ENCODE data around the gene ATF7IP2. TPM values are rescaled to one million over a fixed set of nuclear protein-coding genes. Genes with fewer than 3 reads are reported as not detected.

The ATF7IP2 gene
- total RNA-seq, 1 donor from 2014 or later = 15.3 TPM

DNA sequence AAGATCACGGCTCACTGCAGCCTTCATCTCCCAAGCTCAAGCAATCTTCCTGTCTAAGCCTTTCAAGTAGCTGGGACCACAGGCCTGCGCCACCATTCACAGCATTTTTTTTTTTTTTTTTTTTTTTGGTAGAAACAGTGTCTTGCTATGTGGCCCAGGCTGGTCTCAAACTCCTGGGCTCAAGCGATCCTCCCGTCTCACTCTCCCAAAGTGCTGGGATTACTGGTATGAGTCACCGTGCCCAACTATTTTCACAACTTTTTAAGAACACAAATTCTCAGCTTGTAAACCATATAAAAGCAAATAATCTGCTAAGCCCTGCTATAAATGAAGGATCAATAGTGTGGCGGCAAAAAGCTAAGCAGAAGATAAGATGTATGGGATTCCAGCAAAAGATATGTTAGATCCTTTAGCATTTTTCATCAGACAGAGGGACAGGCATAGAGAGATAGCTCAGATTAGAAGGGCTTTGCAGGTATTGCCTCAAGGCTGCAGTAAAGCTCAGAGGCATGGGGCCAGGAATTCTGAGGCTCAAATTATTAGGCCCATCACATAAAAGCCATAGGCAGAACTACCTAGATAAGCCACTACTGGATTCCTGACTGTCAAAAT is 139.5 kb downstream of the ATF7IP2 start:
- Mint-ChIP-seq H3K27me3 (ENCODE audit: unreplicated experiment) (peaks cover 1% of the 10 kb centered on the region), H3K9me3 (ENCODE audit: unreplicated experiment) (no peaks in the 10 kb centered on the region), H3K27ac (ENCODE audit: unreplicated experiment) (no peak overlapping the region), H3K36me3 (ENCODE audit: low read depth, unreplicated experiment) (no peaks in the 10 kb centered on the region), H3K4me1 (ENCODE audit: unreplicated experiment) (no peaks in the 10 kb centered on the region), H3K4me3 (ENCODE audit: unreplicated experiment) (no peak overlapping the region)
- DNase-seq (ENCODE audit: low spot score) = no peak
- TF ChIP-seq, protein P1, sequence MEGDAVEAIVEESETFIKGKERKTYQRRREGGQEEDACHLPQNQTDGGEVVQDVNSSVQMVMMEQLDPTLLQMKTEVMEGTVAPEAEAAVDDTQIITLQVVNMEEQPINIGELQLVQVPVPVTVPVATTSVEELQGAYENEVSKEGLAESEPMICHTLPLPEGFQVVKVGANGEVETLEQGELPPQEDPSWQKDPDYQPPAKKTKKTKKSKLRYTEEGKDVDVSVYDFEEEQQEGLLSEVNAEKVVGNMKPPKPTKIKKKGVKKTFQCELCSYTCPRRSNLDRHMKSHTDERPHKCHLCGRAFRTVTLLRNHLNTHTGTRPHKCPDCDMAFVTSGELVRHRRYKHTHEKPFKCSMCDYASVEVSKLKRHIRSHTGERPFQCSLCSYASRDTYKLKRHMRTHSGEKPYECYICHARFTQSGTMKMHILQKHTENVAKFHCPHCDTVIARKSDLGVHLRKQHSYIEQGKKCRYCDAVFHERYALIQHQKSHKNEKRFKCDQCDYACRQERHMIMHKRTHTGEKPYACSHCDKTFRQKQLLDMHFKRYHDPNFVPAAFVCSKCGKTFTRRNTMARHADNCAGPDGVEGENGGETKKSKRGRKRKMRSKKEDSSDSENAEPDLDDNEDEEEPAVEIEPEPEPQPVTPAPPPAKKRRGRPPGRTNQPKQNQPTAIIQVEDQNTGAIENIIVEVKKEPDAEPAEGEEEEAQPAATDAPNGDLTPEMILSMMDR (IDR thresholded peaks at IDR 0.05; ENCODE audit: unreplicated experiment) = no peak

- peaks cover 1% of the 10 kb centered on the region for H3K27me3 Mint-ChIP-seq (ENCODE audit: unreplicated experiment)
- TF ChIP-seq, protein P1 (IDR thresholded peaks at IDR 0.05; ENCODE audit: unreplicated experiment) = no peak
- no peak for DNase-seq (ENCODE audit: low spot score)
- no peaks in the 10 kb centered on the region for H3K9me3 Mint-ChIP-seq (ENCODE audit: unreplicated experiment)
- no peaks in the 10 kb centered on the region for H3K36me3 Mint-ChIP-seq (ENCODE audit: low read depth, unreplicated experiment)
- H3K4me3 Mint-ChIP-seq (ENCODE audit: unreplicated experiment) = no peak overlapping the region
- no peak overlapping the region for H3K27ac Mint-ChIP-seq (ENCODE audit: unreplicated experiment)
- no peaks in the 10 kb centered on the region for H3K4me1 Mint-ChIP-seq (ENCODE audit: unreplicated experiment)
Observed at GRCh38 chr16:10526962-10527361, 141.1 kb downstream of the ATF7IP2 start.

- no peak overlapping the region for H3K27ac Mint-ChIP-seq (ENCODE audit: unreplicated experiment)
- H3K27me3 Mint-ChIP-seq (ENCODE audit: unreplicated experiment) = peaks cover 1% of the 10 kb centered on the region
- H3K4me3 Mint-ChIP-seq (ENCODE audit: unreplicated experiment) = no peak overlapping the region
- no peaks in the 10 kb centered on the region for H3K36me3 Mint-ChIP-seq (ENCODE audit: low read depth, unreplicated experiment)
- TF ChIP-seq, protein P1 (IDR thresholded peaks at IDR 0.05; ENCODE audit: unreplicated experiment) = no peak
- H3K4me1 Mint-ChIP-seq (ENCODE audit: unreplicated experiment) = no peaks in the 10 kb centered on the region
- H3K9me3 Mint-ChIP-seq (ENCODE audit: unreplicated experiment) = no peaks in the 10 kb centered on the region
- DNase-seq (ENCODE audit: low spot score) = no peak
Observed at GRCh38 chr16:10528635-10529034, 142.8 kb downstream of the ATF7IP2 start.

GRCh38 chr16:10529895-10530669 is 144.2 kb downstream of the ATF7IP2 start:
- no peaks in the 10 kb centered on the region for H3K4me1 Mint-ChIP-seq (ENCODE audit: unreplicated experiment)
- DNase-seq (ENCODE audit: low spot score) = no peak
- no peaks in the 10 kb centered on the region for H3K27me3 Mint-ChIP-seq (ENCODE audit: unreplicated experiment)
- TF ChIP-seq, protein P1 (IDR thresholded peaks at IDR 0.05; ENCODE audit: unreplicated experiment) = no peak
- H3K9me3 Mint-ChIP-seq (ENCODE audit: unreplicated experiment) = no peaks in the 10 kb centered on the region
- no peaks in the 10 kb centered on the region for H3K36me3 Mint-ChIP-seq (ENCODE audit: low read depth, unreplicated experiment)
- no peak overlapping the region for H3K27ac Mint-ChIP-seq (ENCODE audit: unreplicated experiment)
- H3K4me3 Mint-ChIP-seq (ENCODE audit: unreplicated experiment) = no peak overlapping the region

GRCh38 chr16:10530685-10531084 is 144.8 kb downstream of the ATF7IP2 start:
- DNase-seq (ENCODE audit: low spot score) = no peak
- H3K36me3 Mint-ChIP-seq (ENCODE audit: low read depth, unreplicated experiment) = no peaks in the 10 kb centered on the region
- H3K27ac Mint-ChIP-seq (ENCODE audit: unreplicated experiment) = no peak overlapping the region
- no peaks in the 10 kb centered on the region for H3K9me3 Mint-ChIP-seq (ENCODE audit: unreplicated experiment)
- H3K27me3 Mint-ChIP-seq (ENCODE audit: unreplicated experiment) = no peaks in the 10 kb centered on the region
- no peak overlapping the region for H3K4me3 Mint-ChIP-seq (ENCODE audit: unreplicated experiment)
- TF ChIP-seq, protein P1 (IDR thresholded peaks at IDR 0.05; ENCODE audit: unreplicated experiment) = no peak
- no peaks in the 10 kb centered on the region for H3K4me1 Mint-ChIP-seq (ENCODE audit: unreplicated experiment)
